Endometrial microvascular endothelial cells (primary cell): ENCODE data around the gene PPP1R12C. TPM values are rescaled to one million over a fixed set of nuclear protein-coding genes. Genes with fewer than 3 reads are reported as not detected.

Experiments used
- total RNA-seq: library from RNA; depleted of rRNA; stranded (reverse); fragments of >200 nt; gene quantifications from one replicate; pipeline ENCODE4 v1.2.3, GENCODE V29; 2015; ENCODE audit errors: inconsistent ontology term

Gene PPP1R12C
- total RNA-seq, 1 donor from 2014 or later, result 81.4 TPM

Other genes with a start within 250 kb of the PPP1R12C start
- not detected for gene FCAR, start 243.4 kb downstream of the PPP1R12C start, total RNA-seq
- gene NCR1, start 211.5 kb downstream of the PPP1R12C start, total RNA-seq, result not detected
- not detected for gene NLRP7, start 170.1 kb downstream of the PPP1R12C start, total RNA-seq
- 3.0 TPM for gene NLRP2, start 151.3 kb downstream of the PPP1R12C start, total RNA-seq
- not detected for gene GP6, start 79.4 kb downstream of the PPP1R12C start, total RNA-seq
- gene RDH13, start 54.5 kb downstream of the PPP1R12C start, total RNA-seq, result 9.8 TPM
- 4.7 TPM for gene EPS8L1, start 41.8 kb downstream of the PPP1R12C start, total RNA-seq
- not detected for gene TNNT1, start 31.6 kb upstream of the PPP1R12C start, total RNA-seq
- gene TNNI3, start 40.1 kb upstream of the PPP1R12C start, total RNA-seq, result not detected
- not detected for gene DNAAF3, start 49.0 kb upstream of the PPP1R12C start, total RNA-seq
- not detected for gene SYT5, start 62.7 kb upstream of the PPP1R12C start, total RNA-seq
- 1.9 TPM for gene PTPRH, start 91.9 kb upstream of the PPP1R12C start, total RNA-seq
- gene TMEM86B, start 111.1 kb upstream of the PPP1R12C start, total RNA-seq, result 1.1 TPM
- 63.8 TPM for gene PPP6R1, start 141.4 kb upstream of the PPP1R12C start, total RNA-seq
- 26.7 TPM for gene HSPBP1, start 162.5 kb upstream of the PPP1R12C start, total RNA-seq
- gene BRSK1, start 166.4 kb upstream of the PPP1R12C start, total RNA-seq, result 1.1 TPM
- gene TMEM150B, start 207.7 kb upstream of the PPP1R12C start, total RNA-seq, result not detected
- gene KMT5C, start 222.2 kb upstream of the PPP1R12C start, total RNA-seq, result 4.3 TPM
- gene COX6B2, start 237.1 kb upstream of the PPP1R12C start, total RNA-seq, result not detected
- gene GARIN5B, start 245.6 kb upstream of the PPP1R12C start, total RNA-seq, result not detected